Esophagus (tissue), 2 donors: ENCODE data around the gene SLC25A10. TPM values are rescaled to one million over a fixed set of nuclear protein-coding genes. Genes with fewer than 3 reads are reported as not detected.

ENCODE experiments used
- H3K27ac ChIP-seq, 2 donors: one replicate each; pipeline ENCODE4 v1.5.1; 2013; ENCODE audit warnings: low read depth in 2 of 2, mild to moderate bottlenecking in 2 of 2, inconsistent platforms in 1 of 2, low read length in 1 of 2, moderate library complexity in 1 of 2
- H3K27me3 ChIP-seq, 2 donors: one replicate each; pipeline ENCODE4 v1.6.1; 2013; ENCODE audit warnings: low read length in 2 of 2, control low read depth in 1 of 2, mild to moderate bottlenecking in 1 of 2; ENCODE audit not compliant: insufficient read depth in 2 of 2, control insufficient read depth in 1 of 2
- H3K36me3 ChIP-seq, 2 donors: one replicate each; pipeline ENCODE4 v1.6.1; 2013; ENCODE audit warnings: low read length in 1 of 2; ENCODE audit not compliant: control insufficient read depth in 2 of 2, insufficient read depth in 2 of 2
- H3K4me1 ChIP-seq, 2 donors: one replicate each; pipeline ENCODE4 v1.6.1; 2013; ENCODE audit warnings: low read length in 1 of 2; ENCODE audit not compliant: control insufficient read depth in 2 of 2, insufficient read depth in 2 of 2
- H3K4me3 ChIP-seq, 2 donors: one replicate each; pipeline ENCODE4 v1.5.1; 2013; ENCODE audit warnings: low read length in 2 of 2, mild to moderate bottlenecking in 2 of 2, low read depth in 1 of 2, moderate library complexity in 1 of 2
- H3K9me3 ChIP-seq, 2 donors: one replicate each; pipeline ENCODE4 v1.6.1; 2013; ENCODE audit warnings: mild to moderate bottlenecking in 2 of 2, low read depth in 1 of 2, low read length in 1 of 2, moderate library complexity in 1 of 2; ENCODE audit not compliant: control insufficient read depth in 2 of 2, insufficient read depth in 1 of 2
- WGBS, 2 donors: extraction: QIAGEN DNeasy Blood & Tissue Kit; methylation state at CpG; one replicate each; pipeline ENCODE4 v1.1.7; 2013; 5-methylcytosine and 5-hydroxymethylcytosine counted together
- polyA plus RNA-seq, 2 donors: library from polyadenylated mRNA; stranded (reverse); fragments of 200-250 nt; gene quantifications; one replicate each; pipeline ENCODE4 v1.2.3, GENCODE V29; 2013
- donor health status: healthy with polysubstance abuse.
- donor health status: Bipolar disorder and iron deficiency.

The SLC25A10 gene
- polyA plus RNA-seq, 2 donors: 40.5 to 42.4 TPM

DNA sequence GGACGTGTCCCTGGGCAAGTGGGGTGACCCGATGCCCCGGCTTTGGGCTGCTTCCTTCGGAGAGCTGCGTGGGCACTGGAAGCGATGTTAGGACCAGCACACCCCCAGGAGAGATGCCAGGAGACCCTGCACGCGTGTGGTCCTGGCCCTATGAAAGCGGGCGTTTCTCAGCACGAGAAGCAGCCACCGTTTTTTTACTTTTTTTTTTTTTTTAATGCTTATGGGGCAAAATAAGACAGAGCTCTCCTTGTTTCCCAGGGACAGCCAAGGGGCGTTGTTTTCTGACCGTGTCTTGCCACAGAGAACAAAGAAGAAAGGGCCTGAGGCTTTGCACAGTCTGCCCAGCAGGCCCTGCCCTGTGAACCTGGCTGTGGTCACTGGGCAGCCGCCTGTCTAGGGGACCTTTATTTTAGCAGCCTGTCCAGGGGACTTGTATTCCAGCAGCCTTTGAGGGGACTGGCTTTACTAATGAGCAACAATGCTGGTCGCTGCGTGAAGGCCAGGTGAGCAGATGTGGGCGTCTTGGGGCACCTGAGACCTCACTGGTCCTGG lies 996 bp downstream of the SLC25A10 start:
- Histone ChIP-seq H3K4me1 (peaks cover 13 to 23% of the 10 kb centered on the region in 2 donors), H3K27ac (peak overlapping the region; percentile 29 to 65)
- WGBS, 2 donors: 25 to 26% methylated on average over 18 of the region's 18 CpGs

GRCh38 chr17:81713556-81714411 lies 1.7 kb downstream of the SLC25A10 start:
- peak overlapping the region; percentile 56 to 85 for H3K4me3 ChIP-seq
- H3K27ac ChIP-seq: peak overlapping the region; percentile 29 to 65
- H3K27me3 ChIP-seq: no peaks in the 10 kb centered on the region
- peaks cover 0 to 26% of the 10 kb centered on the region in 2 donors for H3K36me3 ChIP-seq
- no peaks in the 10 kb centered on the region for H3K9me3 ChIP-seq
- WGBS, 2 donors: 53 to 58% methylated on average over 34 to 36 of the region's 36 CpGs
- peaks cover 13 to 23% of the 10 kb centered on the region in 2 donors for H3K4me1 ChIP-seq

More for the DNA sequence above, 996 bp downstream of the SLC25A10 start:
- H3K4me3 ChIP-seq: peak overlapping the region; percentile 56 to 85
- no peaks in the 10 kb centered on the region for H3K9me3 ChIP-seq
- peaks cover 0 to 26% of the 10 kb centered on the region in 2 donors for H3K36me3 ChIP-seq
- no peaks in the 10 kb centered on the region for H3K27me3 ChIP-seq

- Histone ChIP-seq H3K27me3 (no peaks in the 10 kb centered on the region), H3K9me3 (no peaks in the 10 kb centered on the region), H3K4me3 (no peak overlapping the region), H3K27ac (no peak overlapping the region), H3K36me3 (peaks cover 0 to 27% of the 10 kb centered on the region in 2 donors), H3K4me1 (peaks cover 13 to 23% of the 10 kb centered on the region in 2 donors)
- 92 to 94% methylated on average over 39 of the region's 39 CpGs for WGBS, 2 donors
Measured at GRCh38 chr17:81714412-81715106, 2.5 kb downstream of the SLC25A10 start.

DNA sequence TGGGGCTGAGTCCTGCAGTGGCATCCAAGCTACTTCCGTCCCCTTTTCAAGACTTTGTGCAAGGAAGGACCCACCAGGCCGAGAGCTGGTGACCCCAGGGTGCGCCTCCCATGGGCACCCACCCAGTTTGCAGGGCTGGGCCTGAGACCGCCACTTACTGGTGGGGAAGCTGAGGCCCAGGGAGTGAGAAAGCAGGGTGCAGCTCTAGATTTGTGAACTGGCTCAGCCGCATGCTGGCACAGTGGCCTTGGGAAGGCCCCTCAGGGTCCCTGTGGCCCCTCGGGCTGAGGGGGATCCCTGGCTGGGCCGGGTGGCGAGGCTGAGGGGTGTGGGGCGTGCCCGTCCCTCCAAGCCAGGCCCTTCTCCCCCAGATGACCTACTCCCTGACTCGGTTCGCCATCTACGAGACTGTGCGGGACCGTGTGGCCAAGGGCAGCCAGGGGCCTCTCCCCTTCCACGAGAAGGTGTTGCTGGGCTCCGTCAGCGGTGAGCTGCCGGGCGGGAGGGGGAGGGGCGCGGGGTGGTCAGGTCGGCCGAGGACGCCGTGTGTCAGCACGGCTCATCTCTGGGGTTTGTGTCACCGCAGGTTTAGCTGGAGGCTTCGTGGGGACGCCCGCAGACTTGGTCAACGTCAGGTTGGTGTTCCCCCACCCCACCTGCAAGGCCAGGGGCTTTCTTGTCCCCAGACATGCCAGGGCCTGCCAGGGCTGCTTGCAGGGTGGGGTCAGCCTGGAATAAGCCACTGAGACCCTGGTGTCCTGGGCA lies 3.2 kb downstream of the SLC25A10 start:
- 88 to 90% methylated on average over 28 to 32 of the region's 32 CpGs for WGBS, 2 donors
- H3K27me3 ChIP-seq: no peaks in the 10 kb centered on the region
- no peak overlapping the region for H3K4me3 ChIP-seq
- peaks cover 13 to 21% of the 10 kb centered on the region in 2 donors for H3K4me1 ChIP-seq
- no peaks in the 10 kb centered on the region for H3K9me3 ChIP-seq
- H3K27ac ChIP-seq: no peak overlapping the region
- H3K36me3 ChIP-seq: peaks cover 0 to 30% of the 10 kb centered on the region in 2 donors

DNA sequence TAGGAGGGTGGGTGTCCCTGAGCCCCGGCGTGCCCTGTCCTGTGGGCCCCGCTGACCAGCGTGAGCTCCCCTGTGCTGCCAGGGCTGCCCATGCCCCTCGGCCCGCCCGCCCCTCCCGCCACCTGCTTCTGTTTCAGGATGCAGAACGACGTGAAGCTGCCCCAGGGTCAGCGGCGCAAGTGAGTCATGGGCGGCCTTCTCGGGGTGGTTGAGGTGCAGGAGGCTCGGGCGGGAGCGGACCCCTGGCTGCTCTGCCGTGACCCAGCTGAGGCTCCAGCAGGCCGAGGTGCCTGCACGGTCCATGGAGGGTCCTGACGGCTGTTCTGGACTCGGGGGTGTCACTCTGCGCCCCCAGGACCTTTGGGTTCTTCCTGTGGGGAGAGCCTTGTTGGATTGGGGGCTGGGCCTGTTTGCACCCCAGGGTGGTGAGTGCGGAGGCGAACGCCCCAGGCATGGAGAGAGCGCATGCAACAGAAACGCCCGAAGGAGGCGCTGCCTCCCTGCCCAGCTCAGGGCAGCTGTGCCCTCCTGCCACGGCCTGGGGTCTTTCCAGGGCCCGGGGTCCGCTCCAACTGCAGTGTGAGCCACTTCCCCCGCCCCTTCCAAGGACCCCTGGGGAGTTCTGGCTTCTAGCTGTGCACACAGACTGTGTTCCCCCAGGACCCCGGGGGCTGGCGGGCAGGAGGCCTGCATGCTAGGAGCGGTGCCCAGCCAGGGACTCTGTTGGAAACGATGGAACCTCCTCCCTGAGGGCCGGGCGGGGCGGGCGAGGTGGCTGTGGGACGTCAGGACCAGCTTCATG lies 4.0 kb downstream of the SLC25A10 start:
- Histone ChIP-seq H3K27ac (no peak overlapping the region), H3K9me3 (no peaks in the 10 kb centered on the region), H3K4me1 (peaks cover 6 to 14% of the 10 kb centered on the region in 2 donors), H3K4me3 (no peak overlapping the region), H3K27me3 (no peaks in the 10 kb centered on the region), H3K36me3 (peaks cover 0 to 38% of the 10 kb centered on the region in 2 donors)
- WGBS, 2 donors: 86 to 88% methylated on average over 43 of the region's 43 CpGs

GRCh38 chr17:81716674-81716996 lies 4.6 kb downstream of the SLC25A10 start:
- Histone ChIP-seq H3K9me3 (no peaks in the 10 kb centered on the region), H3K27me3 (no peaks in the 10 kb centered on the region), H3K36me3 (peaks cover 0 to 38% of the 10 kb centered on the region in 2 donors), H3K4me3 (no peak overlapping the region), H3K27ac (no peak overlapping the region), H3K4me1 (peaks cover 3 to 15% of the 10 kb centered on the region in 2 donors)
- WGBS, 2 donors: 90 to 92% methylated on average over 11 to 12 of the region's 12 CpGs

GRCh38 chr17:81717049-81717765 lies 5.1 kb downstream of the SLC25A10 start:
- Histone ChIP-seq H3K4me3 (no peak overlapping the region), H3K36me3 (peaks cover 0 to 38% of the 10 kb centered on the region in 2 donors), H3K27ac (no peak overlapping the region), H3K9me3 (no peaks in the 10 kb centered on the region), H3K27me3 (no peaks in the 10 kb centered on the region), H3K4me1 (peaks cover 3 to 19% of the 10 kb centered on the region in 2 donors)
- WGBS, 2 donors: 94 to 95% methylated on average over 24 to 25 of the region's 25 CpGs

DNA sequence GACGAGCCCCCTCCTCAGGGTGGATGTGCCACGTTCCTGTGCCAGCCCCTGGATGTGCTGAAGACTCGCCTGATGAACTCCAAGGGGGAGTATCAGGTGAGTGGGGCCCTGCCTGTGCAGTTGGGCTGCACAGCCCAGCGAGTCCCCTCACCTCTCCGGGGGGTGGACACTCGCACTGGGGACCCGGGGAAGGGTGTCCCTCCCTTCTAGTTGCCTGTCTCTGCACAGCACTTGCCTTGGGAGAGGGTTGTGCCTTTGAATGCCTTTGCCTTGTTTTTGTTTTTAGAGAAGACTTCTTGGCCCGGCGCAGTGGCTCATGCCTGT lies 5.6 kb downstream of the SLC25A10 start:
- no peaks in the 10 kb centered on the region for H3K27me3 ChIP-seq
- peaks cover 0 to 38% of the 10 kb centered on the region in 2 donors for H3K36me3 ChIP-seq
- H3K9me3 ChIP-seq: no peaks in the 10 kb centered on the region
- H3K4me3 ChIP-seq: no peak overlapping the region
- H3K4me1 ChIP-seq: peaks cover 3 to 21% of the 10 kb centered on the region in 2 donors
- 96% methylated on average over 9 of the region's 9 CpGs for WGBS, 2 donors
- no peak overlapping the region for H3K27ac ChIP-seq
